K562 (cell line): Measurements from ENCODE around the gene FYTTD1. TPM values are rescaled to one million over a fixed set of nuclear protein-coding genes. Genes with fewer than 3 reads are reported as not detected.

Experiments
- ATAC-seq: fragments of 200-7000 bp; cut with Tn5 transposase; 3 replicates; pipeline ENCODE4 v1.9.1; 2020; ENCODE audit warnings: moderate library complexity
- BruUV-seq: library from RNA; stranded (reverse); fragments of 400-500 nt; replicated peaks from 2 replicates; lab custom pipeline; 2021; lab: Mats Ljungman, UMichigan
- CTCF ChIA-PET: fragments of 300-600 bp; formaldehyde crosslinking; extraction: SDS; loops from one replicate; lab custom pipeline; 2021; ENCODE audit warnings: low intra/inter-chr PET ratio; lab: Yijun Ruan, JAX
- POLR2A ChIA-PET: fragments of 300-600, 350-650 bp; sonication (Branson Sonifier 250); formaldehyde crosslinking; extraction: SDS; loops from one replicate; lab custom pipeline; 2021; ENCODE audit warnings: antibody characterized with exemption, inconsistent platforms; lab: Yijun Ruan, JAX
- DNase-seq, 4 experiments: peaks; one replicate each; pipeline versions ENCODE4 v3.0.0 to v3.0.0-alpha.2; 2011 to 2018; ENCODE audit warnings: low spot score in 3 of 4, mixed read lengths in 3 of 4; ENCODE audit errors: extremely low read depth in 1 of 4
- FAIRE-seq: peaks from 2 replicates; lab custom pipeline; 2011; peaks lifted over from hg19 to GRCh38; lab: Jason Lieb, UNC
- H2AFZ ChIP-seq: 2 replicates; pipeline ENCODE4 v1.6.0; 2011; ENCODE audit warnings: low read depth, low read length, control low read depth, inconsistent platforms
- H3K27ac ChIP-seq: fragments of 200-600 bp; 3 replicates; pipeline ENCODE4 v1.8.0; 2011; ENCODE audit warnings: low read depth, mild to moderate bottlenecking, control low read depth, inconsistent platforms, low read length, moderate library complexity, mixed read lengths; ENCODE audit errors: extremely low read depth
- H3K27me3 ChIP-seq, 2 experiments: fragments of 300-600 bp in 1 of 2; 2 replicates in 1 of 2; 3 replicates in 1 of 2; pipeline versions ENCODE4 v1.6.0 to v1.8.0; 2011; ENCODE audit warnings: inconsistent platforms in 2 of 2, low read length in 2 of 2, mild to moderate bottlenecking in 1 of 2, mixed read lengths in 1 of 2, moderate library complexity in 1 of 2; ENCODE audit not compliant: control insufficient read depth in 2 of 2, insufficient read depth in 2 of 2
- H3K36me3 ChIP-seq: fragments of 300-600 bp; 3 replicates; pipeline ENCODE4 v1.8.0; 2011; ENCODE audit warnings: mild to moderate bottlenecking, low read length, inconsistent platforms; ENCODE audit not compliant: control insufficient read depth, insufficient read depth
- H3K4me1 ChIP-seq, 2 experiments: fragments of 200-600 bp in 1 of 2; replicated peaks in 1 of 2; 2 replicates in 1 of 2; 3 replicates in 1 of 2; pipeline versions ENCODE4 v1.5.1 to v1.8.0; 2011; ENCODE audit warnings: inconsistent platforms in 2 of 2, low read length in 2 of 2, mild to moderate bottlenecking in 1 of 2, mixed read lengths in 1 of 2, moderate library complexity in 1 of 2; ENCODE audit not compliant: control insufficient read depth in 2 of 2, insufficient read depth in 2 of 2
- H3K4me2 ChIP-seq: 2 replicates; pipeline ENCODE4 v1.6.1; 2011; ENCODE audit warnings: low read length, control low read depth, inconsistent platforms, mixed read lengths; ENCODE audit not compliant: insufficient read depth
- H3K4me3 ChIP-seq: fragments of 200-600 bp; sonication (generic), shearing (Covaris generic); 2 replicates; pipeline ENCODE4 v1.5.1; 2016; ENCODE audit warnings: control low read depth, inconsistent platforms
- H3K79me2 ChIP-seq: fragments of 200-600 bp; 3 replicates; pipeline ENCODE4 v1.8.0; 2011; ENCODE audit warnings: low read length, inconsistent platforms; ENCODE audit not compliant: control insufficient read depth, insufficient read depth
- H3K9ac ChIP-seq, 2 experiments: 2 replicates each; pipeline versions ENCODE4 v1.6.0 to v1.6.1; 2011; ENCODE audit warnings: low read depth in 2 of 2, low read length in 2 of 2, control low read depth in 1 of 2, inconsistent platforms in 1 of 2, mild to moderate bottlenecking in 1 of 2, mixed read lengths in 1 of 2; ENCODE audit not compliant: insufficient read depth in 1 of 2
- H3K9me1 ChIP-seq: one replicate; pipeline ENCODE4 v1.6.0; 2011; ENCODE audit warnings: inconsistent platforms, mild to moderate bottlenecking, low read length, moderate library complexity; ENCODE audit not compliant: control insufficient read depth, insufficient read depth
- H3K9me3 ChIP-seq: replicated peaks from 2 replicates; pipeline ENCODE4 v1.5.1; 2011; ENCODE audit warnings: low read depth, low read length, inconsistent platforms; ENCODE audit not compliant: control insufficient read depth, insufficient read depth
- H4K20me1 ChIP-seq: replicated peaks from 2 replicates; pipeline ENCODE4 v1.6.1; 2011; ENCODE audit warnings: low read length, inconsistent platforms, mixed read lengths; ENCODE audit not compliant: control insufficient read depth, insufficient read depth
- ATF7 ChIP-seq: fragments of 450-650 bp; IDR thresholded peaks from 2 replicates; pipeline ENCODE4 v1.7.1; 2014; ENCODE audit warnings: mild to moderate bottlenecking, moderate library complexity
- CEBPG ChIP-seq, 3 experiments: fragments of 200-800 bp in 1 of 3; sonication (Bioruptor generic) in 1 of 3; sonication (generic) in 1 of 3; formaldehyde crosslinking in 1 of 3; IDR thresholded peaks in 2 of 3; conservative IDR thresholded peaks in 1 of 3; 2 replicates each; pipeline versions ENCODE4 v1.6.1 to v1.8.0; 2016 to 2022; ENCODE audit warnings: missing compliant biosample characterization in 2 of 3, missing genetic modification characterization in 2 of 3, mild to moderate bottlenecking in 1 of 3, missing genetic modification reagents in 1 of 3
- JUND ChIP-seq, 2 experiments: IDR thresholded peaks; 2 replicates in 1 of 2; 3 replicates in 1 of 2; pipeline ENCODE4 v1.6.1; 2011; ENCODE audit warnings: borderline replicate concordance in 2 of 2, low read depth in 2 of 2, low read length in 2 of 2, improper control_type of control experiment in 1 of 2, missing biosample characterization in 1 of 2, missing genetic modification characterization in 1 of 2, missing genetic modification reagents in 1 of 2
- WGBS: fragments of 100-300 bp; shearing (Covaris generic); methylation state at CpG from one replicate; pipeline ENCODE4 v1.1.6; 2016; ENCODE audit warnings: low coverage, mixed read lengths; ENCODE audit not compliant: insufficient coverage; ENCODE audit errors: missing lambda C conversion rate; 5-methylcytosine and 5-hydroxymethylcytosine counted together
- in situ Hi-C: fragments of 300-500 bp; cut with MboI; formaldehyde crosslinking; loops from 4 replicates; pipeline ENCODE4 v1.15.0; 2018; ENCODE audit warnings: inconsistent platforms, mixed read lengths
- intact Hi-C: fragments of 100-400 bp; cut with micrococcal nuclease; formaldehyde crosslinking; loops from 2 replicates; pipeline ENCODE4 v1.14.2; 2022
- polyA plus RNA-seq, 8 experiments: library from polyadenylated mRNA; depleted of rRNA in 4 of 8; stranded (reverse) in 5 of 8; unstranded in 3 of 8; fragments of >200 nt; fragmentation: Nextera tagmentation in 2 of 8; fragmentation: Illumina TruSeq in 1 of 8; extraction: Ambion mirVana in 2 of 8; extraction: Trizol in 1 of 8; gene quantifications; 2 replicates each; pipeline versions ENCODE4 v1.2.1 to v1.2.3, GENCODE V29; 2011 to 2014; ENCODE audit warnings: inconsistent platforms in 1 of 8, missing spikeins in 1 of 8
- total RNA-seq, 7 experiments: library from RNA; depleted of rRNA in 6 of 7; stranded (reverse); fragments of >200 nt in 6 of 7; fragmentation: Illumina TruSeq in 2 of 7; extraction: Trizol in 2 of 7; gene quantifications; 2 replicates each; pipeline versions ENCODE4 v1.2.1 to v1.2.3, GENCODE V29; 2011 to 2021; ENCODE audit warnings: low replicate concordance in 1 of 7
- TF ChIP-seq, protein P1 (sequence below), 2 experiments: fragments of 450-650 bp in 1 of 2; sonication (generic) in 1 of 2; formaldehyde crosslinking in 1 of 2; IDR thresholded peaks in 1 of 2; conservative IDR thresholded peaks in 1 of 2; 2 replicates each; pipeline versions ENCODE4 v1.6.1 to v1.8.1; 2016 to 2023; ENCODE audit warnings: mild to moderate bottlenecking in 2 of 2, moderate library complexity in 2 of 2, inconsistent platforms in 1 of 2, missing genetic modification reagents in 1 of 2
- TF ChIP-seq, protein P2 (sequence below): fragments of 450-650 bp; IDR thresholded peaks from 2 replicates; pipeline ENCODE4 v1.6.1; 2017; ENCODE audit warnings: antibody characterized with exemption, mild to moderate bottlenecking

Gene FYTTD1
- total and polyA plus RNA-seq, 9 of the 15 experiments (the other 6 are each of a cell fraction or from before 2014, with no cell fraction given) = 35.7 to 106 (median 76.3) TPM

DNA sequence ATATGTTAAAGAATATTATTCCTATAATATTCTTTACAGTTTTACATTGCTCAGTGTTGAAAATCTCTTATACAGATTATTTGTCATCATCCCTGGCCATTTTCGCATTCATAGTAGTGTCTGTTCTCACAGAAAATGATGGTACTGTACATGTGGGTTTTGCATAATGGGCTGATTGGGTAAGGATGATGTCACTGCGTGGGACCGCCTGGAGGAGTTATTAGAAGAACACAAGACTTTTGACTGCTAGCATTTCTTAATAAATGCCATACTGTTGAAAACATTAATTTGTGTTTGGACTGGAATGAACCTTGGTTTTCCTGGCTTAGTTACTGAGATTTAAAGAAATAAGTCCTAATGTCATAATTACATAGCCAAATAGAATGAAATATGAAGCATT is 61.7 kb downstream of the FYTTD1 start:
- WGBS = 86% methylated on average over 3 of the region's 3 CpGs
- ATAC-seq (0 out of 3 replicates have a peak, but pooled peaks have one; percentile 32), DNase-seq (peak in 1 of 4 experiments; percentile 17), FAIRE-seq (no peak)
- Histone ChIP-seq H3K9ac (no peak overlapping the region), H3K27me3 (no peaks in the 10 kb centered on the region), H3K79me2 (peaks cover 57% of the 10 kb centered on the region), H3K9me3 (no peaks in the 10 kb centered on the region), H4K20me1 (no peaks in the 10 kb centered on the region), H3K36me3 (no peaks in the 10 kb centered on the region), H3K9me1 (no peaks in the 10 kb centered on the region), H2AFZ (no peak overlapping the region), H3K4me3 (no peak overlapping the region), H3K27ac (no peak overlapping the region), H3K4me2 (no peak overlapping the region), H3K4me1 (peaks cover 0 to 5% of the 10 kb centered on the region in 2 experiments; a peak in 3 of 5 replicates)
- ChIA-PET CTCF (no interaction called here), POLR2A (no interaction called here)
- intact Hi-C loops = no loop called here
- TF ChIP-seq ATF7 (peak; percentile 24; the same call in 1 of the 2 replicates), CEBPG (CRISPR knock-in tag; IDR thresholded peaks at IDR 0.05) (no peak), CEBPG (tag; conservative IDR thresholded peaks at IDR 0.05 in 1 of 2, IDR thresholded peaks at IDR 0.05 in 1 of 2) (peak in 1 of 2 experiments; percentile 33; a peak in 1 of 4 replicates), JUND (IDR thresholded peaks at IDR 0.05; ENCODE audit: borderline replicate concordance, low read depth, low read length) (peak; percentile 10; the same call in 1 of the 2 replicates), JUND (tag; IDR thresholded peaks at IDR 0.05; ENCODE audit: borderline replicate concordance, low read depth, low read length) (no peak)
- TF ChIP-seq, protein P1, sequence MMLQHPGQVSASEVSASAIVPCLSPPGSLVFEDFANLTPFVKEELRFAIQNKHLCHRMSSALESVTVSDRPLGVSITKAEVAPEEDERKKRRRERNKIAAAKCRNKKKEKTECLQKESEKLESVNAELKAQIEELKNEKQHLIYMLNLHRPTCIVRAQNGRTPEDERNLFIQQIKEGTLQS (IDR thresholded peaks at IDR 0.05) = peak; percentile 63
- TF ChIP-seq, protein P1 (CRISPR knock-in tag; conservative IDR thresholded peaks at IDR 0.05) = no peak
- TF ChIP-seq, protein P2, sequence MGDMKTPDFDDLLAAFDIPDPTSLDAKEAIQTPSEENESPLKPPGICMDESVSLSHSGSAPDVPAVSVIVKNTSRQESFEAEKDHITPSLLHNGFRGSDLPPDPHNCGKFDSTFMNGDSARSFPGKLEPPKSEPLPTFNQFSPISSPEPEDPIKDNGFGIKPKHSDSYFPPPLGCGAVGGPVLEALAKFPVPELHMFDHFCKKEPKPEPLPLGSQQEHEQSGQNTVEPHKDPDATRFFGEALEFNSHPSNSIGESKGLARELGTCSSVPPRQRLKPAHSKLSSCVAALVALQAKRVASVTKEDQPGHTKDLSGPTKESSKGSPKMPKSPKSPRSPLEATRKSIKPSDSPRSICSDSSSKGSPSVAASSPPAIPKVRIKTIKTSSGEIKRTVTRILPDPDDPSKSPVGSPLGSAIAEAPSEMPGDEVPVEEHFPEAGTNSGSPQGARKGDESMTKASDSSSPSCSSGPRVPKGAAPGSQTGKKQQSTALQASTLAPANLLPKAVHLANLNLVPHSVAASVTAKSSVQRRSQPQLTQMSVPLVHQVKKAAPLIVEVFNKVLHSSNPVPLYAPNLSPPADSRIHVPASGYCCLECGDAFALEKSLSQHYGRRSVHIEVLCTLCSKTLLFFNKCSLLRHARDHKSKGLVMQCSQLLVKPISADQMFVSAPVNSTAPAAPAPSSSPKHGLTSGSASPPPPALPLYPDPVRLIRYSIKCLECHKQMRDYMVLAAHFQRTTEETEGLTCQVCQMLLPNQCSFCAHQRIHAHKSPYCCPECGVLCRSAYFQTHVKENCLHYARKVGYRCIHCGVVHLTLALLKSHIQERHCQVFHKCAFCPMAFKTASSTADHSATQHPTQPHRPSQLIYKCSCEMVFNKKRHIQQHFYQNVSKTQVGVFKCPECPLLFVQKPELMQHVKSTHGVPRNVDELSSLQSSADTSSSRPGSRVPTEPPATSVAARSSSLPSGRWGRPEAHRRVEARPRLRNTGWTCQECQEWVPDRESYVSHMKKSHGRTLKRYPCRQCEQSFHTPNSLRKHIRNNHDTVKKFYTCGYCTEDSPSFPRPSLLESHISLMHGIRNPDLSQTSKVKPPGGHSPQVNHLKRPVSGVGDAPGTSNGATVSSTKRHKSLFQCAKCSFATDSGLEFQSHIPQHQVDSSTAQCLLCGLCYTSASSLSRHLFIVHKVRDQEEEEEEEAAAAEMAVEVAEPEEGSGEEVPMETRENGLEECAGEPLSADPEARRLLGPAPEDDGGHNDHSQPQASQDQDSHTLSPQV = no peak
- in situ Hi-C loops = no loop called here
- no TSS peak for BruUV-seq
